Sigmoid colon (tissue), 4 donors: ENCODE measurements around the gene PRSS38.

Experiments used
- CTCF ChIP-seq, 4 experiments: fragments of 450-650 bp in 3 of 4; fragments of 200-600 bp in 1 of 4; IDR thresholded peaks; one replicate each; pipeline ENCODE4 v1.5.1; 2016 to 2019; ENCODE audit warnings: antibody characterized with exemption in 4 of 4, mild to moderate bottlenecking in 3 of 4, moderate library complexity in 2 of 4
- EP300 ChIP-seq, 4 donors: sonication (generic); formaldehyde crosslinking; IDR thresholded peaks; one replicate each; pipeline ENCODE4 v1.6.1; 2017; ENCODE audit warnings: antibody characterized with exemption in 4 of 4

DNA sequence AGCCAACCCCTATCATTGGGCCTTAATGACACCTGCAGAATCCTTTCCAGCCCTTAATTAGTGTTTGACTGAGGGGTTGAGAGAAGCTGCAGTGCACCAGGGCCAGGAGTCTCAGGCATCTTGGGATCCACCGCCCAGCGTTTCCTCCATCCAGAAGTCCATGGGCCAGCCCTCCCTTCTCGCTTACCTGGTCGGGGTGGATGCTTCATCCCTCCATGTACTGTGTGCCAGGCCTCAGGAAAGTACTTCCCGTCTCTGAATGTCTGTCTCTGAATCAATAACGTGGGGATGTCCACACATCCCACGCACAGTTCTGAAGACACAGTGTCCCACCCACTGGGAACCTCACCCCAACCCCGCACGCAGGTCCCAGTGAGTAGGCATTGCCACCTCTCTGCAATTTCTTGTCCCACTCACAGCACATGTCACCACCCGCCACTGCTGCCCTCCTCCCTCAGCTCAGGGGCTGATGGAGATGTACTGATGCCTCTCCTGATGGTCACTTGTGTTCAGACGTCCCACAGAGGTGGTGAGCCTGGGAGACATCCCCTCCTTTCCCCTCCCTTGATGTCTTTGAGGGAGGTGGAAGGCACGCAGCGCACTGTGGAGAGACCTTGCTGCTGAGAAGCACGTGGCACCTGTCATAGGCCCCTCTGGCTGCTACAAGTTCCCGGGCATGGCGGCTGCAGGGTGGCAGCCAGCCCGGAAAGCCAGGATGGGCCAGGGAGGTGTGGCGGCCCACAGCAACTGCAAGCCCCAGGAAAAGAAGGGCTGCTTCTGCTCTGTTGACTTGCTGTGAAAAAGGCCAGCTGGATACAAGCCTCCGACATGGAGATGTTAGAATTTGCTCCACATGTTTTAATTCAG, 29.4 kb upstream of the PRSS38 start:
- no peak for TF ChIP-seq CTCF (IDR thresholded peaks at IDR 0.05)
- TF ChIP-seq EP300 (IDR thresholded peaks at IDR 0.05): no peak
